Erythroblast (primary cell): Measurements from ENCODE around the gene MACROD2.

Source experiments
- GATA1 ChIP-seq: IDR thresholded peaks from 2 replicates; pipeline ENCODE4 v1.6.1; 2011; ENCODE audit warnings: low read depth, mild to moderate bottlenecking, control low read depth, low read length, moderate library complexity
- POLR2A ChIP-seq: IDR thresholded peaks from 2 replicates; pipeline ENCODE4 v1.6.1; 2011; ENCODE audit warnings: mild to moderate bottlenecking, low read length

GRCh38 chr20:14707865-14708596, 712.7 kb downstream of the MACROD2 start:
- no peak for TF ChIP-seq POLR2A
- no peak for TF ChIP-seq GATA1
